HL-60/S4 treated with retinoic acid at 250 ng/mL for 4 days and 3 days (cell line): ENCODE data around the gene LGI4.

Experiments used
- in situ Hi-C: fragments of 300-500 bp; cut with MboI; formaldehyde crosslinking; loops from 2 replicates; pipeline ENCODE4 v1.7.0; 2022; ENCODE audit warnings: low sequenced_read_pairs

Gene LGI4

GRCh38 chr19:35134601-35135242 is at the start of gene LGI4:
Gene LGI4, minus strand, starts transcription at chr19:35135059. Its CDS starts 379 bp downstream, at chr19:35134680.
- in situ Hi-C loops: no loop called here

- in situ Hi-C loops: no loop called here
Measured at GRCh38 chr19:35184267-35184666, 49.4 kb upstream of the LGI4 start.

DNA sequence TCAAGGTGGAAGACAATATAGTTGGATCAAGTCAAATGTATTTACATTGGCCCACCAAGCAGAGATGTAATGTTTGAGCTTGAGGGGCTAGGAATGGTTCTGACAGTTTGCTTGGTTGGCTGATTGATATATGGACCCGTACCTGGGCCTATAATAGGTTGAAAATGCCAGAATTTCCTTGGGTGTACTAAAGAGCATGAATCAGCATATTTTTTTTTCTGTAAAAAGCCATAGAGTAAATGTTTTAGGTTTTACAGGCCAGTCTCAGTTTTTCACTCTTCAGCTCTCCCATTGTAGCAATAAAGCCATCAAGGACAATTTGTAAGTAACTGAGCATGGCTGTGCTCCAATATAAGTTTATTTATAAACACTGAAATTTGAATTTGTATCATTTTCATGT is 46.5 kb upstream of the LGI4 start:
- in situ Hi-C loops: no loop called here

DNA sequence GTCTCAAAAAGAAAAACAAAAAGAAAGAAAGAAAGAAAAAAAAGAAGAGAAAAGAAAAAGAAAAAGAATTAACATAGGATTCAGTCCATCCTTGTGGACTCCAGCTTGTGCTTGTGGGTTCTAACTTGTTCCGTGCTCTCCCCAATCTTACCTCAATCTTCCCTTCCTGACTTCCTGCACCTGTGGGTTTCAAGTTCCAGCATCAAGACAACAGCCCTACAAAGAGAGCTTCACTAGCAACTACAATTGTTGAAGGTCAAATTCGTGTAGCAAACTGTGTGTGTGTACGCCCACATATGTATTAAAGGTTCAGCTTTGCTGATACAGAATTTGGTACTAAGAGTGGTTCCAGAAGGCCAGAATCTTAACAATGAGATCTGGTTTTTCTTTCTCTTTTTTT is 45.0 kb upstream of the LGI4 start:
- in situ Hi-C loops: no loop called here

- in situ Hi-C loops: no loop called here
Measured at GRCh38 chr19:35178701-35179100, 43.8 kb upstream of the LGI4 start.

GRCh38 chr19:35177377-35178274 is 42.8 kb upstream of the LGI4 start:
- in situ Hi-C loops: no loop called here

- in situ Hi-C loops: no loop called here
Measured at GRCh38 chr19:35176181-35176570, 41.3 kb upstream of the LGI4 start.

- in situ Hi-C loops: no loop called here
Measured at GRCh38 chr19:35174226-35174625, 39.4 kb upstream of the LGI4 start.

GRCh38 chr19:35171730-35172129 is 36.9 kb upstream of the LGI4 start:
- in situ Hi-C loops: no loop called here

GRCh38 chr19:35170359-35171061 is 35.7 kb upstream of the LGI4 start:
- in situ Hi-C loops: no loop called here

DNA sequence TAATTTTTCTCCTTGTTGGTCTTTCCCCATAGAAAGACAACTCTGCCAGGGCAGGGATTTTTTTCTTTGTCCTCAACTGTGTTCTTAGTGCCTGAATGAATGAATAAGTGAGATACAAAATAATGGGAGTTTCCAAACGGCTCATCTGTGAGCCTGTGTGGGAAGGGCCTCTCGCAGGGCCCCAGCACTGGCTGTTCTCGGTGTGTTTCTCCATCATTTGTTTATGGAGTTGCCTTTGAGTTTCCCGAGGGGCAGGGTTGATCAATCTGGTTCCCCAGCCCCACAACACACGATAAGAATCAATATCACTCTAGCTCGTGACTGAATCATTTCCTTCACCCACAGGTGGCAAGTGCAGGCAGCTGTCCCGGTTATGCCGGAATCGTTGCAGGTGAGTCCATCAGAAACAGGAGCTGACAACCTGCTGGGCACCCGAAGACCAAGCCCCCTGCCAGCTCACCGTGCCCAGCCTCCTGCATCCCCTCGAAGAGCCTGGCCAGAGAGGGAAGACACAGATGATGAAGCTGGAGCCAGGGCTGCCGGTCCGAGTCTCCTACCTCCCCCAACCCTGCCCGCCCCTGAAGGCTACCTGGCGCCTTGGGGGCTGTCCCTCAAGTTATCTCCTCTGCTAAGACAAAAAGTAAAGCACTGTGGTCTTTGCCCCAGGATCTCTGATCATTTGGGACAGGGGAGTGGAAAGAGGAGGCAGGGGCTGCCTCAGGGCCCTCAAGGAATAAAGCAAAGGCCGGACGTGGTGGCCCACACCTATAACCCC is 34.5 kb upstream of the LGI4 start:
- in situ Hi-C loops: no loop called here

- in situ Hi-C loops: no loop called here
Measured at GRCh38 chr19:35168196-35168595, 33.3 kb upstream of the LGI4 start.

- in situ Hi-C loops: no loop called here
Measured at GRCh38 chr19:35167251-35168119, 32.6 kb upstream of the LGI4 start.

DNA sequence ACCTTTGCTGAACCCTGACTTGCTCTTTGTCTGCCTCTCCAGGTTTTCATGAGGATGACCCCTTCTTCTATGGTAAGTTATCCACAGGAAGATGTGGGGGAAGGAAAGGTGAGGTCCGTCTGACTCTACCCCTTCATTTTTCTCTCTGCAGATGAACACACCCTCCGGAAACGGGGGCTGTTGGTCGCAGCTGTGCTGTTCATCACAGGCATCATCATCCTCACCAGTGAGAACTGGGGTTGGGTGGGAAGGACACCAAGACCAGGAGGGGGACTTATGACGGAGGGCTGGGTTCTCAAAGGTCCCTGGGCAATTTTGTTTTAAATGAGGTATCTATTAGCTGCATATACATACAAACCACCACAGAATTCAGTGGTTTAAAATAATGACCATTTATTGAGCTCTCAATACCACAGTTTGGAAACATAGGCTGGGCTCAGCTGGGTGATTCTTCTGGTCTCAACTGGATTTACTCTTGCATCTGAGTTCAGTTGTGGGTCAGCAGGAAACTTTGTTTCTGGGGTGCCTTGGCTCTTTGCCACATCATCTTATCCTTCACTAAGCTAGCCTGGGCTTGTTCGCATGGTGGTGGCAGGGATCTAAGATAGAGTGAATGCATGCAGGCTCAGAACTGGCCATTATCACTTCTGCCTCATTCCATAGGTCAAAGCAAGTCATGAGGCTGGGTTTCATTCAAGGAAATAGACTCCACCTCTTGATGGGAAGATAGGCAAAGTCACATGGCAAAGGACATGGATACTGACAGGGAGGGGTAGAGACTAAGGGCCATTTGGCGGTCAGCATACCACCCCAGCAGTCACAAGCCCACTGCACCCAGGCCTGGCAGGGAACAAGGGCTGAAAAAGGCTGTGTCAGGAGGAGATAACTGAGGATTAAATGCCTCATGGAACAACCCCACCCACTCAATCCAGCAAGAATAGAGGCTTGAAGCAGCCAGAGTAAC is 31.5 kb upstream of the LGI4 start:
- in situ Hi-C loops: no loop called here

- in situ Hi-C loops: no loop called here
Measured at GRCh38 chr19:35165200-35166058, 30.6 kb upstream of the LGI4 start.

DNA sequence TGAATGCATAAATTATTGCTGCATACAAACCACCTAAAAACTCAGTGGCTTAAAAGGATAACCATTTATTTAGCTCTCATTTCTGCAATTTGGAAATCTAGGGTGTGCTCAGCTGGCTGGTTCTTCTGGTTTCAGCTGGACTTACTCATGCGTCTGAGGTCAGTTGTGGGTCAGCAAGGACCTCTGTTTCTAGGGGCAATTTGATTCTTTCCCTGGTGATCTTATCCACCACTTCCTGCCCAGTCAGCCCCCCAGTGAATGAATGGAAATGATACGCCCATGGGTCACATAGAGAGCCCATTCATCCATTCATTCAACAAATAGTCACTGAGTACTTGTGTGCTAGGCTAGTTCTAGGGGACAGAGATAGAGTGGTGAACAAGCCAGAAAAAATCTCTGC is 29.6 kb upstream of the LGI4 start:
- in situ Hi-C loops: no loop called here

DNA sequence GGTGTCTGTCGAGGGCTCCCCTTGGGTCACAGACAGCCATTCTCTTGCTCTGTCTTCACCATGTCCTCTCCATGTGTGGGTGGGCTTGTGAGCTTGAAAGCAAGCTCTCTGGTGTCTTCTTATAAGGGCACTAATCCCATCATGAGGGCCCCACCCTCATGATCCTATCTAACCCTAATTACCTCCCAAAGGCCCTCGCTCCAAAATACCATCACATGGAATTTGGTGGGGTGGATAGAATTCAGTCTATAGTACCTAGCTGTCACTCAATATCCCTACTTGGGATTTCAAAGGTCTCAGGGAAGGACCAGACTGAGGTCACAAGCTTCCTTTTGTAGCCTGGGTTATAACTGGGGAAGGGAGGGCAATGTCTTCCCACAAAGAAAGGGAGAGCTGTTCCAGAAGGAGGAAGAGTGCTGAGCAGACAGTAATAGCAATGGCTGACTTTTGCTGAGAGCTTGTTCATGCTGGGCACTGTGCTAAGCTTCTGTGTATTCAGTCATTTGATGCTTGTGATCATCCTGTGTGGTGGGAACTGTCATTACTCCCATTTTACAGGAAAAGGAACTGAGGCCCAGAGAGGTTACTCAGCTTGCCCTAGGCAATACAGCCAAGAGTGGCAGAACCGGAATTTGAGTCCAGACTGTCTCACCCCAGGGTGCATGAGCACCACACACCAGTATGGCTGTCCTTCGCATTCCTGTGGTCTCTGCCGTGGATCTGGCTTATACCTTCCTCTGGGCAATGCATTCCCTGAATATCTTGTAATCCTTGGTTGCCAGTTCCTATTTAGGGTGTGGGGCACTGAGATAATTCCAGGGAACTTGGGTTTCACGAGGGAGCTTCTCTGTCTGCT is 27.8 kb upstream of the LGI4 start:
- in situ Hi-C loops: no loop called here
